Stimulated activated CD8-positive, alpha-beta memory T cell treated with anti-CD3 and anti-CD28 coated beads, Interleukin-7, amount 100 ng/mL, for 4 hours (primary cell): ENCODE measurements around the gene WDR91.

Experiments used
- DNase-seq, 2 donors: peaks; one replicate each; pipeline ENCODE4 v3.0.0-alpha.2; 2020; ENCODE audit warnings: low read depth in 2 of 2

WDR91 gene

GRCh38 chr7:135160858-135161653 lies 50.3 kb downstream of the WDR91 start:
- no peak for DNase-seq

DNA sequence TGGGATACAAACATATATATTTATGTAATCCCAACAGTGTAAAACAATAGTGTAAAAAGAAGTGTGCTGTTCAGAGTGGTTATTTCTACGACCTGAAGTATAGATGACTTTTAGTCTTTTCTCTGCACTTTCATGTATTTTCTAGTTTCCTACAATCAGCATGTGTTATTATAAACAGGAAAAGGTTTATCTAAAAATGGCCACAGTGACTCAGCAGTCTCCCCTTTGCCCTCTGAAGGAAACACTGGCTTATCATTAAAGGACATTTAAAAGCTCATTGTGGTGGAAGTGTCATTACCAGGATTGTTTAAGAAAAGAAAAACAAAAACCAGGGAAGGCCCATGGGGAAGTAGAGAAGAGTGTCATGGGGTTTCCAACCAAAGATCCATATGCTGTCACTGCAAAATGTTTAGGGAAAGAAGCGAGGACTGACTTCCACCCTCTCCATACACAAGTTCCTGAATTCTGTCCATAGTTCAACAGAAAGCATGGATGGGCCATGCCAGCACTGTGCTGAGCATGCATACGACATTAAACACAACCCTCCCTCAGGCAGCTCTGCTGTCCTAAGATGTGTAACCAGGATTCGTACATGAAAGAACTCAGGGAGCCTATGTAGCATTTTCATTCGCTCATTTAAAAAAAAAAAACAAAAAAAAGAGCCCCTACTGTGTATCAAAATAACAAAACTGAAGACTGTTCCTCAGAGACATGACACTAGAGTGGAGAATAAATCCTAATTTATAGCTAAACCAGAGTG lies 51.0 kb downstream of the WDR91 start:
- DNase-seq = no peak

- no peak for DNase-seq
These were observed 51.8 kb downstream of the WDR91 start for GRCh38 chr7:135159359-135160085.

GRCh38 chr7:135158874-135159273 lies 52.5 kb downstream of the WDR91 start:
- no peak for DNase-seq

GRCh38 chr7:135158141-135158655 lies 53.1 kb downstream of the WDR91 start:
- DNase-seq = no peak

DNA sequence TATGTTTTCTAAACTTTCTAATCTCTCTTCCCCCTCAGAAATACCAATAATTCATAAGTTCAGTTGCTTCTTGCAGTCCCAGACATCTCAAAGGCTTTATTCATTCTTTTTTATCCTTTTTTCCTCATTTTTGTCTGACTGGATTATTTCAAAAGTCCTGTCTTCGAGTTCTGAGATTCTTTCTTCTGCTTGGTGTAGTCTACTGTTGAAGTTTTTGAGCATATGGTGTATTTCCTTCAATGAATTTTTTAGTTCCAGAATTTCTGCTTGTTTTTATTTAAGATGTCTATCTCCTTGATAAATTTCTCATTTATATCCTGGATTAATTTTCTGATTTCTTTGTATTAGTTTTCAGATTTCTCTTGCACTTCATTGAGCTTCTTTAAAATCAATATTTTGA lies 55.0 kb downstream of the WDR91 start:
- no peak for DNase-seq

- no peak for DNase-seq
These were observed 56.6 kb downstream of the WDR91 start for GRCh38 chr7:135154734-135155133.

DNA sequence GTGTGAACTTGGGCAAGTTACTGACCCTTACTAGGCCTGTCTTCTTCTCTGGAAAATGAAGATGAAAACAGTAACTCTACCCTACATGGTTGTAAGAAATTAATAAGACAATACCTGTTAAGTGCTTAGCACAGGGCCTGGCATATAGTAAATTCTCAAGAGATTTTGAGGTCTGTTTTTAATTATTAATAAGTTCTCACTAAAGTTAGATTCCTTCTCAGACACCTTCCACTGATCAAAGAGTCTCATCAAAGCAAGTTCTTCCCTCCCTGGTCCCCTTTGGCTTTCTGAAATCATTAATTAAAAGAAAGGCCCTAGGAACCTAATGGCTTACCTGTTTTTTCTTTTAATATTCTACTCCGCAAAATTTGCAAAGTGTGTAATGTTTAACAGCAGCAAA lies 58.9 kb downstream of the WDR91 start:
- DNase-seq = no peak

GRCh38 chr7:135151533-135151932 lies 59.8 kb downstream of the WDR91 start:
- no peak for DNase-seq

- DNase-seq = no peak
These were observed 60.2 kb downstream of the WDR91 start for GRCh38 chr7:135151132-135151531.

- no peak for DNase-seq
These were observed 61.1 kb downstream of the WDR91 start for GRCh38 chr7:135150072-135150782.

DNA sequence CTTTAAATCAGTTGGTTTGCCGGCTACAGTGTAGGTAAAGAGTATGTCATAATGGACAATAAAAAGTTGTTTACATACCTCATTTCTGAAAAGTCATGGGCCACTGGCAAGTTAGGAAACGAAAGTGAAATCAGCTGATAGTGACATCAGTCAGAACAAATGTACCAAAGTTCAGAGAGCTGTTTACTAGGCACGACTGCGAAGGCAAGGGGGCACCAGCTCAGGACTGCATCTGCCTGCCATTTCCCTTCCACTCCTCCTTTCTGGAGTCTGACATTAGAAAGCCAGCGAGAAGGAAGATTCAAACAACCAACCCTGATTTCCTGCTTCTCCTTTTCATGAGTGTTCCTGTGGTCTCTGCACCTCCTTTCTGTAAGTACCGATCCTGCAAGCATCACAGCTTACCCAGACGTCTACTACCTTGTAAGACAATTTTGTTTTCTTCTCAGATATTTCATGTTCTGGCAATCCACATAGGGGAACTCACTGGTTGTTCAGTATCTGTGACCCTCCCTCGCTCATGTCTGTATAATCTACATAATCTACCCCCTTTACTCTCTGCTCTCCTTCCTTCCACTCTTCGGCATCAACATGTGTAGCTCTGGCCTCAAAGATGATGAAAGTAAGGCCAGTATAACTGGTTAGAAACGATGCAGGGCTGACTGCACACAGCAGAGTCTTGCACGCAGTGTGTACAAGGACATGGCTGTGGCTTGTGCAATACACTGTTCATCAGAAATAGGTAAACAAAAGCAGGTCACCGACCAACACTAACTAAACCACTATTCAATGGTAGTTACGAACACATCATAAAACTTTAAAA lies 63.2 kb downstream of the WDR91 start, which contains the start of gene TMEM140:
Gene TMEM140, plus strand, starts transcription at position 174 of the 823 bp plus-strand sequence. CDS start 16,370 bp downstream, outside the sequence.
- DNase-seq = peak; percentile 32 to 55

DNA sequence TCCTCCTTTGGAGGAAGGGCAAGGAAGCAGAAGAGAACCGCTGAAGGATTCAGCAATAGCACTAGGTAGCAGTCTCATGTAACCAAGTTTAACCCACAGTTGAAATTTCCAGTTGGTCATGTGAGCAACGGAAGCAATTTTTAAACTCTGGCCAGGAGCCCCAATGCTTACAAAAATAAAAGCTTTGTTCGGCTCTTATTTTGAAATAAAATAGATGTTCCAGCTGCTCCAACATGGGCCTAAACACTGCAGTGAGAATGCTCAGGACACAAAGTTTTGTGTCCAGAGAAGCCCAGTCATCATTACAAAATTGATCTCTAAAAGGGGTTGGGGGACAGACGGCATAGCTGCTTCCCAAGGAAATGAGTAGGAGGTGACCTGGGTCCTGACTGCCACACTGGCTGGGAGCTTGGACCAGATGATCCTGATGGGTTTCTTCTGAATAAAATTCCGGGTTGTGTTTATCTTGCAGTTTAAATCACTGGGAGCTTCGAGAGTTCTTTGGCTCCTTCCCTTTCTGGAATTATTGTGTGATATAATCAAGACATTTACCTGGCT lies 63.9 kb downstream of the WDR91 start:
- DNase-seq = no peak

- no peak for DNase-seq
These were observed 67.2 kb downstream of the WDR91 start for GRCh38 chr7:135143885-135144668.
